Body of pancreas (tissue), 4 donors: ENCODE data around the gene TIMP4. TPM values are rescaled to one million over a fixed set of nuclear protein-coding genes. Genes with fewer than 3 reads are reported as not detected.

Experiments
- ATAC-seq: fragments of 150-250 bp; one replicate; pipeline ENCODE4 v1.9.1; 2016
- DNase-seq, 4 donors: peaks; one replicate each; pipeline ENCODE4 v3.0.0-alpha.2; 2019
- H3K27ac ChIP-seq, 4 donors: fragments of 200-600 bp; sonication (generic); 1 replicate in 3 of 4; 2 replicates in 1 of 4; pipeline versions ENCODE4 v1.5.1 to v1.6.1; 2016 to 2019; ENCODE audit warnings: mild to moderate bottlenecking in 1 of 4, mixed read lengths in 1 of 4, moderate library complexity in 1 of 4
- H3K27me3 ChIP-seq, 2 donors: fragments of 200-600 bp; sonication (generic); one replicate each; pipeline ENCODE4 v1.6.0; 2016; ENCODE audit warnings: mild to moderate bottlenecking in 1 of 2
- H3K36me3 ChIP-seq, 2 donors: fragments of 200-600 bp; sonication (generic); replicated peaks in 1 of 2; 2 replicates each; pipeline ENCODE4 v1.5.1; 2016; ENCODE audit warnings: low read depth in 2 of 2; ENCODE audit not compliant: insufficient read depth in 1 of 2
- H3K4me1 ChIP-seq: fragments of 200-600 bp; sonication (generic); one replicate; pipeline ENCODE4 v1.6.0; 2016
- H3K4me3 ChIP-seq, 2 donors: fragments of 200-600 bp; sonication (generic); 1 replicate in 1 of 2; 2 replicates in 1 of 2; pipeline ENCODE4 v1.5.1; 2016 to 2019
- H3K9me3 ChIP-seq, 3 donors: fragments of 200-600 bp; sonication (generic); 1 replicate in 2 of 3; 2 replicates in 1 of 3; pipeline ENCODE4 v1.5.1; 2016
- POLR2A ChIP-seq, 3 donors: fragments of 450-650 bp; IDR thresholded peaks; one replicate each; pipeline ENCODE4 v1.6.1; 2016; ENCODE audit warnings: antibody characterized with exemption in 3 of 3, mild to moderate bottlenecking in 2 of 3
- WGBS, 2 donors: methylation state at CpG; one replicate each; pipeline ENCODE4 v1.1.5; 2017; 5-methylcytosine and 5-hydroxymethylcytosine counted together
- intact Hi-C: fragments of 100-400 bp; cut with DNase I; formaldehyde crosslinking; loops from one replicate; pipeline ENCODE4 v1.15.1; 2023
- total RNA-seq, 2 donors: library from RNA; depleted of rRNA; stranded (reverse); fragments of >200 nt; gene quantifications; one replicate each; pipeline ENCODE4 v1.1.0, GENCODE V29; 2016
- TF ChIP-seq, protein P1 (sequence below), 7 experiments: fragments of 450-650 bp in 4 of 7; fragments of 200-600 bp in 3 of 7; sonication (generic) in 3 of 7; IDR thresholded peaks; one replicate each; pipeline ENCODE4 v1.5.1; 2016 to 2019; ENCODE audit warnings: antibody characterized with exemption in 7 of 7

The TIMP4 gene
- total RNA-seq, 2 donors from 2014 or later = 11.7 to 41.5 TPM

DNA sequence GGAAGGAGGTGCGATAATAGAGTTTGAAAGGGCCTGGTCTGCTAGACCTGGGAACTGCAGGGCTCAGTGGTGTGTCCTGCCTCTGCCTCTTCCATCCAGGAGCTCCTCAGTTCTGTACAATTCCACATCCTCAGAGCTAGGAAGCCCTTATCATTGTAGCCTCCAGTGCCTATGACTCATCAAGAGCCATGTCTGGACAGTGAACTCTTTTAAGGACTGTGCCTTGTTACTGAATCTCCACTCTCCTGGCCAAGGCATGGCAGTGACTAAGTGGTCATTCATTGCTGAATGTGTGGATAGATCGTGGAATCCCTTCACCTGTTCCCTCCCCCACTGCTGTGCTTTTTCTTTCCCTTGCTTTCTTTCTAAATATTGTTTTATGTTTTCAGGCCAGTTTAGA is 2.9 kb downstream of the TIMP4 start:
- no peak for ATAC-seq

DNA sequence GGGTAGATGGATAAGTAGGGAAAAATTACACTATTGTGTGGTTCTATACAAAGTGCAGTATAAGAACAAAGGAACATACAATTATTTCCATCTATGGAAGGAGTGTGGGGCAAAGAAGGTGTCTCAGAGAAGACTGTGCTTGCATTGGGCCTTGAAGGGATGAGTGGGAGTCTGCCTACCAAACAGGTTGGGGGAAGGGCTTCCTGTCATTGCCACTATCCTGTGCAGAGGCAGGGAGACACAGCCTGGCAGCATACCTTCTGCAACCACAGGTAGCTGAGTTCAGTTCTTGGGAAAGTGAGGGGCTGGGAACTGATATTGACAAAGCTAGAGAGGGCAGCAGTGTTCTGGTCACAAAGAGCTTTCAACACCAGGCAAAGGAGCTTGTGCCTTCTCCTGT is 3.4 kb downstream of the TIMP4 start:
- Histone ChIP-seq H3K36me3 (no peaks in the 10 kb centered on the region), H3K9me3 (no peaks in the 10 kb centered on the region), H3K27me3 (peaks cover 0 to 5% of the 10 kb centered on the region in 2 donors), H3K27ac (no peak overlapping the region), H3K4me1 (peaks cover 7% of the 10 kb centered on the region), H3K4me3 (no peak overlapping the region)
- DNase-seq (no peak), ATAC-seq (no peak)
- intact Hi-C loops = no loop called here
- TF ChIP-seq, protein P1, sequence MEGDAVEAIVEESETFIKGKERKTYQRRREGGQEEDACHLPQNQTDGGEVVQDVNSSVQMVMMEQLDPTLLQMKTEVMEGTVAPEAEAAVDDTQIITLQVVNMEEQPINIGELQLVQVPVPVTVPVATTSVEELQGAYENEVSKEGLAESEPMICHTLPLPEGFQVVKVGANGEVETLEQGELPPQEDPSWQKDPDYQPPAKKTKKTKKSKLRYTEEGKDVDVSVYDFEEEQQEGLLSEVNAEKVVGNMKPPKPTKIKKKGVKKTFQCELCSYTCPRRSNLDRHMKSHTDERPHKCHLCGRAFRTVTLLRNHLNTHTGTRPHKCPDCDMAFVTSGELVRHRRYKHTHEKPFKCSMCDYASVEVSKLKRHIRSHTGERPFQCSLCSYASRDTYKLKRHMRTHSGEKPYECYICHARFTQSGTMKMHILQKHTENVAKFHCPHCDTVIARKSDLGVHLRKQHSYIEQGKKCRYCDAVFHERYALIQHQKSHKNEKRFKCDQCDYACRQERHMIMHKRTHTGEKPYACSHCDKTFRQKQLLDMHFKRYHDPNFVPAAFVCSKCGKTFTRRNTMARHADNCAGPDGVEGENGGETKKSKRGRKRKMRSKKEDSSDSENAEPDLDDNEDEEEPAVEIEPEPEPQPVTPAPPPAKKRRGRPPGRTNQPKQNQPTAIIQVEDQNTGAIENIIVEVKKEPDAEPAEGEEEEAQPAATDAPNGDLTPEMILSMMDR (IDR thresholded peaks at IDR 0.05) = no peak
- TF ChIP-seq POLR2A (IDR thresholded peaks at IDR 0.05) = no peak

More for the DNA sequence above, 2.9 kb downstream of the TIMP4 start:
- Histone ChIP-seq H3K9me3 (no peaks in the 10 kb centered on the region), H3K4me1 (peaks cover 7% of the 10 kb centered on the region), H3K27me3 (peaks cover 0 to 5% of the 10 kb centered on the region in 2 donors), H3K4me3 (no peak overlapping the region), H3K36me3 (no peaks in the 10 kb centered on the region), H3K27ac (no peak overlapping the region)
- WGBS, 2 donors = 78 to 93% methylated on average over 2 of the region's 2 CpGs
- intact Hi-C loops = no loop called here
- TF ChIP-seq POLR2A (IDR thresholded peaks at IDR 0.05) = no peak
- TF ChIP-seq, protein P1 (IDR thresholded peaks at IDR 0.05) = no peak
- no peak for DNase-seq

DNA sequence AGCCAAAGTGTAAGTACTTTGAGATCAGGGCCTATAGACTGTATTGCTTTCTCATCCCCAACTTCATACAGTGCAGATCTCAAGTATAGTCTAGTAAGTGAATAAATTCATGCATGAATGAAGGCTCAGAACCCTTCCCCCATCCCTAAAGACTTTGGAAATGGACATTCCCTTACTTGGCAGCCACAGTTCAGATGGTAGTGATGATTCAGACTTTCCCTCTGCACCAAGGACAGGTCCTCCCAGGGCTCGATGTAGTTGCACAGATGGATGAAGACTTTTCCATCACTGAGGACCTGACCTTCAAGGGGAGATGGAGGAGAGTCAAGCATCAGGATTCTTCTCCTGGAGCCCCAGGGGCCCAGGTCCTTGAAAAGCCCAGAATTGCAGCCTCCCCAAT is 4.6 kb downstream of the TIMP4 start:
- intact Hi-C loops = no loop called here
- Histone ChIP-seq H3K27ac (no peak overlapping the region), H3K4me1 (peaks cover 7% of the 10 kb centered on the region), H3K36me3 (no peaks in the 10 kb centered on the region), H3K9me3 (no peaks in the 10 kb centered on the region), H3K4me3 (no peak overlapping the region), H3K27me3 (peaks cover 0 to 5% of the 10 kb centered on the region in 2 donors)
- ATAC-seq (no peak), DNase-seq (no peak)
- no peak for TF ChIP-seq POLR2A (IDR thresholded peaks at IDR 0.05)
- TF ChIP-seq, protein P1 (IDR thresholded peaks at IDR 0.05) = no peak
- WGBS, 2 donors = 53% methylated on average over 1 of the region's 1 CpG; no CpG with 5 or more reads in 1 of the 2 donors

DNA sequence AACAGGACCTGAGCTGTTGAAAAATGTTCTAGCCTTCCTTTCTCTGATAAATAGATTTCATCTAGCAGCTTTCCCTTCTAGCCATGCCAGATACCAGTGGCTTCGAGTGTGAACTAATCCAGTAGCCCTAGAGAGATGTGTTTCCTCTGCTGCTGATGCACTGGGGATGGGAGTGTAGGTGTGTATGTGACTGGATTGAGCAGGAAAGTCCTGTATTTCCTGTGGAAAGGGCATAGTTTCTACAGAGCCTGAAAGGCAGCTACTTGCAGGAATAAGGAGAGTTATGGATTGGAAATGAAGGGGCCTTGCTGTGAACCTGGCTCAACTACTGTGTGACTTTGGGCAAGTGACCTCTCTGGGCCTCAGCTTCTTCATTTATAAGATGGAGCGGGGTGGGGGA is 8.6 kb downstream of the TIMP4 start:
- no peaks in the 10 kb centered on the region for H3K27me3 ChIP-seq
- H3K4me3 ChIP-seq = no peak overlapping the region
- 77 to 83% methylated on average over 2 of the region's 2 CpGs for WGBS, 2 donors
- intact Hi-C loops = no loop called here
- no peaks in the 10 kb centered on the region for H3K9me3 ChIP-seq
- DNase-seq (no peak), ATAC-seq (no peak)
- H3K36me3 ChIP-seq = no peaks in the 10 kb centered on the region
- TF ChIP-seq, protein P1 (IDR thresholded peaks at IDR 0.05) = no peak
- no peak for TF ChIP-seq POLR2A (IDR thresholded peaks at IDR 0.05)
- no peaks in the 10 kb centered on the region for H3K4me1 ChIP-seq
- H3K27ac ChIP-seq = no peak overlapping the region

GRCh38 chr3:12149029-12149428 is 9.7 kb downstream of the TIMP4 start:
- H3K9me3 ChIP-seq = no peaks in the 10 kb centered on the region
- H3K27me3 ChIP-seq = no peaks in the 10 kb centered on the region
- no peaks in the 10 kb centered on the region for H3K4me1 ChIP-seq
- no peak for TF ChIP-seq POLR2A (IDR thresholded peaks at IDR 0.05)
- TF ChIP-seq, protein P1 (IDR thresholded peaks at IDR 0.05) = no peak
- no peaks in the 10 kb centered on the region for H3K36me3 ChIP-seq
- intact Hi-C loops = no loop called here
- ATAC-seq (no peak), DNase-seq (peak in 1 of 4 donors; percentile 6)
- no peak overlapping the region for H3K4me3 ChIP-seq
- 59 to 65% methylated on average over 2 to 3 of the region's 4 CpGs for WGBS, 2 donors
- no peak overlapping the region for H3K27ac ChIP-seq
